Parathyroid adenoma (tissue), 2 donors: ENCODE data around the gene AGFG1.

Experiments used
- H2AFZ ChIP-seq: fragments of 300-600 bp; sonication (generic); one replicate; pipeline ENCODE4 v1.7.0; 2017; ENCODE audit warnings: antibody characterized with exemption, mild to moderate bottlenecking
- H3K27ac ChIP-seq: fragments of 300-600 bp; sonication (generic); one replicate; pipeline ENCODE4 v1.7.0; 2017
- H3K27me3 ChIP-seq: fragments of 300-600 bp; sonication (generic); one replicate; pipeline ENCODE4 v1.7.0; 2017; ENCODE audit warnings: low read length; ENCODE audit not compliant: control insufficient read depth, insufficient read depth
- H3K36me3 ChIP-seq: fragments of 300-600 bp; sonication (generic); one replicate; pipeline ENCODE4 v1.7.0; 2017; ENCODE audit warnings: low read length; ENCODE audit not compliant: control insufficient read depth, insufficient read depth
- H3K4me1 ChIP-seq: fragments of 300-600 bp; sonication (generic); one replicate; pipeline ENCODE4 v1.7.0; 2017; ENCODE audit warnings: control low read depth
- H3K4me2 ChIP-seq: fragments of 300-600 bp; sonication (generic); one replicate; pipeline ENCODE4 v1.7.0; 2017; ENCODE audit warnings: low read length
- H3K4me3 ChIP-seq: fragments of 300-600 bp; sonication (generic); one replicate; pipeline ENCODE4 v1.7.0; 2017; ENCODE audit warnings: low read depth, low read length
- H3K79me2 ChIP-seq: fragments of 300-600 bp; sonication (generic); one replicate; pipeline ENCODE4 v1.7.0; 2017; ENCODE audit warnings: control low read depth
- H3K9ac ChIP-seq: fragments of 300-600 bp; sonication (generic); one replicate; pipeline ENCODE4 v1.7.0; 2017; ENCODE audit warnings: mild to moderate bottlenecking
- H3K9me3 ChIP-seq: fragments of 300-600 bp; sonication (generic); one replicate; pipeline ENCODE4 v1.7.0; 2017; ENCODE audit warnings: low read length; ENCODE audit not compliant: control insufficient read depth
- TF ChIP-seq, protein P1 (sequence below): fragments of 300-600 bp; sonication (generic); IDR thresholded peaks from one replicate; pipeline ENCODE4 v1.7.0; 2017; ENCODE audit warnings: antibody characterized with exemption, mild to moderate bottlenecking
- donor health status: primary hyperparathyroidism.

The AGFG1 gene

DNA sequence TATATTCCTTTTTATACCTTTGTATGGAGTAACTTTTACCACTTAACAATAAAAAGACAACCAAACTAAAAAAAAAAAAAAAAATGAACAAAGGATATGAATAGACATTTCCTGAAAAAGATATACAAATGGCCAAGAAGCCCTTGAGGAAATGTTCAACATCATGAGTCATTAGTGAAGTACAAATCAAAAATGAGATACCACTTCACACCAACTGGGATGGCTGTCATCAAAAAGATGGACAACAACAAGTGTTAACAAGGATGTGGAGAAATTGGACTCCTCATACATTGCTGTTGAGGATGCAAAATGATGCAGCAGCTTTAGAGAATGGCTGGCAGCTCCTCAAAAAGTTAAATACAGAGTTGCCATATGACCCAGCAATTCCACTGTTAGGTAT, 104.2 kb downstream of the AGFG1 start:
- Histone ChIP-seq H3K4me3 (no peak overlapping the region), H2AFZ (no peak overlapping the region), H3K9ac (no peak overlapping the region), H3K36me3 (no peaks in the 10 kb centered on the region), H3K27ac (no peak overlapping the region), H3K79me2 (no peaks in the 10 kb centered on the region), H3K4me1 (no peaks in the 10 kb centered on the region), H3K4me2 (no peak overlapping the region), H3K9me3 (no peaks in the 10 kb centered on the region), H3K27me3 (no peaks in the 10 kb centered on the region)
- TF ChIP-seq, protein P1, sequence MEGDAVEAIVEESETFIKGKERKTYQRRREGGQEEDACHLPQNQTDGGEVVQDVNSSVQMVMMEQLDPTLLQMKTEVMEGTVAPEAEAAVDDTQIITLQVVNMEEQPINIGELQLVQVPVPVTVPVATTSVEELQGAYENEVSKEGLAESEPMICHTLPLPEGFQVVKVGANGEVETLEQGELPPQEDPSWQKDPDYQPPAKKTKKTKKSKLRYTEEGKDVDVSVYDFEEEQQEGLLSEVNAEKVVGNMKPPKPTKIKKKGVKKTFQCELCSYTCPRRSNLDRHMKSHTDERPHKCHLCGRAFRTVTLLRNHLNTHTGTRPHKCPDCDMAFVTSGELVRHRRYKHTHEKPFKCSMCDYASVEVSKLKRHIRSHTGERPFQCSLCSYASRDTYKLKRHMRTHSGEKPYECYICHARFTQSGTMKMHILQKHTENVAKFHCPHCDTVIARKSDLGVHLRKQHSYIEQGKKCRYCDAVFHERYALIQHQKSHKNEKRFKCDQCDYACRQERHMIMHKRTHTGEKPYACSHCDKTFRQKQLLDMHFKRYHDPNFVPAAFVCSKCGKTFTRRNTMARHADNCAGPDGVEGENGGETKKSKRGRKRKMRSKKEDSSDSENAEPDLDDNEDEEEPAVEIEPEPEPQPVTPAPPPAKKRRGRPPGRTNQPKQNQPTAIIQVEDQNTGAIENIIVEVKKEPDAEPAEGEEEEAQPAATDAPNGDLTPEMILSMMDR = no peak

DNA sequence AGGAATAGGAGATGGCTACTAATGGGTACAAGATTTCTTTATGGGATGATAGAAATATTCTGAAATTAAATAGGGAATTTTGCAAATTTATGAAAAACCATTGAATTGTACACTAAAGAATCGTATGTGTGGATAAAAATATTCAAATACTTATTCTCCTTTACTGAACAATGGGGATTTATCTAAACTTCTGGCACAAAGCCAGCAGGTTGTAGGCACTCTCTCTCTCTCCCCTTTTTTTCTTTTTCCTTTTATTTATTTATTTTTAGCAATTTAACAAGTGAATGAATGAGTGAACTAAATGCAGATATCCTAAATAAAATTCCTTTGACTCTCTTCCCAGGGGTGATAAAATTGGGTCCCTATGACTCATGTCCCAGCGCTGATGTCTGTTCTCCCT, 104.9 kb downstream of the AGFG1 start:
- H3K27me3 ChIP-seq = no peaks in the 10 kb centered on the region
- TF ChIP-seq, protein P1 = no peak
- no peak overlapping the region for H3K9ac ChIP-seq
- H3K36me3 ChIP-seq = no peaks in the 10 kb centered on the region
- no peak overlapping the region for H3K27ac ChIP-seq
- H3K9me3 ChIP-seq = no peaks in the 10 kb centered on the region
- no peaks in the 10 kb centered on the region for H3K79me2 ChIP-seq
- no peak overlapping the region for H3K4me2 ChIP-seq
- H2AFZ ChIP-seq = no peak overlapping the region
- no peak overlapping the region for H3K4me3 ChIP-seq
- no peaks in the 10 kb centered on the region for H3K4me1 ChIP-seq

DNA sequence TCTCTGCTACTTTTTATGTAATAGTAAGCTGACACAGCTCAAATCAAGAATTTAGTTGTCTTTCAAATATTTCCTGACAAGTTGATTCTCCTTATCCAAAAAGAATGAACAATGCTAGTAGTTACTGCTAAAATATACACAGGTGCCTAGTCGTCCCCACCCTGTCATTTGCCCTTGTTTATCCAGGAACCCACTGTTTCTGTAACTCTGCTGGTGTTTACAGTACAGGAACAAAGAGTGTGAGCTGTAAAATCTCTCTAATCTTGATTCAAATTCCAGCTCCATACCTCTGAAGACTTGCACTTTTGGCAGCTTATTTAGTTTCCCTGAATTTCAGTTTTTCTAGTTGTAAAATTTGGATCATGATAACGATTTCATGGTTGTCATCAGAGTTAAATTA, 105.6 kb downstream of the AGFG1 start:
- no peaks in the 10 kb centered on the region for H3K9me3 ChIP-seq
- H3K27me3 ChIP-seq = no peaks in the 10 kb centered on the region
- H3K36me3 ChIP-seq = no peaks in the 10 kb centered on the region
- H3K79me2 ChIP-seq = no peaks in the 10 kb centered on the region
- no peak overlapping the region for H3K4me2 ChIP-seq
- no peaks in the 10 kb centered on the region for H3K4me1 ChIP-seq
- H2AFZ ChIP-seq = no peak overlapping the region
- H3K4me3 ChIP-seq = no peak overlapping the region
- TF ChIP-seq, protein P1 = no peak
- H3K9ac ChIP-seq = no peak overlapping the region
- no peak overlapping the region for H3K27ac ChIP-seq

DNA sequence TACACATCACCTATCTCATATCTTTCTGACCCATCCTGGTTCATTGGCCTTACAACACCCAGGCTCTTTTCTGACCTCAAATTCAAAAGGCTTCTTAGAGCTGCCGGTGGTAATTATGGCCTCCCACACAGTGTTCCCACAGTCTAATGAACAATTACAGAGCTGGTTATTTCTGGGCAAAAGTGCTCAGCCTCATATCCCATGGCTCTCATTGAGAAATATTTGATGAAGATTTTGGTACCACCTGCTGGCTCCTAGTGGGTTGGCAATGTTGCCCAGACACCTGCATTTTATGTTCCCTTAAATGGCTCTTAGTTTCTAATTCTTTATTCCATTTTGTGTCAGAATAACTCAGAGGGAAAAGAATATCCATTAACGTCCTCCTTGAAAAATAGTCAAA, 106.7 kb downstream of the AGFG1 start:
- H3K27me3 ChIP-seq = no peaks in the 10 kb centered on the region
- H3K4me1 ChIP-seq = no peaks in the 10 kb centered on the region
- TF ChIP-seq, protein P1 = no peak
- H3K27ac ChIP-seq = no peak overlapping the region
- no peak overlapping the region for H3K4me2 ChIP-seq
- H2AFZ ChIP-seq = no peak overlapping the region
- no peaks in the 10 kb centered on the region for H3K36me3 ChIP-seq
- no peaks in the 10 kb centered on the region for H3K9me3 ChIP-seq
- H3K79me2 ChIP-seq = no peaks in the 10 kb centered on the region
- H3K4me3 ChIP-seq = no peak overlapping the region
- no peak overlapping the region for H3K9ac ChIP-seq

DNA sequence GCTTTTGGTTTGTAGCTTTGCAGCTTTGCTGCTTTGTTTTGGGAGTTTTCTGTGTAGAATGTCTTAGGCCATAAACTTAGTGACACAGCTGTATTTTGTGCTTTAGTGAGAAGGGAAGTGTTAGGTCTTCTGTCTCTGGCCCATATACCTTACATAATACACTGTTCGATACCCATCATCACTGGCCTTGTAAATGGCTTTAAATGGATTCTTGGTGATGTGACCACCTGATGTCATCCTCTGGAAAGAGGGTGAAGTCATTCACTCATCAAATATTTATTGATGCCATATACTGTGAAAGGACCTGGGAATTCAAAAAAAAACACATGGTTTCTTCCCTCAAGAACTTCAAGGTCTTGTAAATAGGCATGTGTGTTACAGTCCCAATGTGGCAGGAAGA, 107.8 kb downstream of the AGFG1 start:
- no peaks in the 10 kb centered on the region for H3K27me3 ChIP-seq
- H3K4me3 ChIP-seq = no peak overlapping the region
- H3K36me3 ChIP-seq = no peaks in the 10 kb centered on the region
- no peaks in the 10 kb centered on the region for H3K4me1 ChIP-seq
- H2AFZ ChIP-seq = no peak overlapping the region
- TF ChIP-seq, protein P1 = no peak
- H3K9ac ChIP-seq = no peak overlapping the region
- H3K27ac ChIP-seq = no peak overlapping the region
- no peak overlapping the region for H3K4me2 ChIP-seq
- no peaks in the 10 kb centered on the region for H3K9me3 ChIP-seq
- no peaks in the 10 kb centered on the region for H3K79me2 ChIP-seq
